T-helper 17 cell (primary cell): ENCODE measurements around the gene TMEM130. TPM values are rescaled to one million over a fixed set of nuclear protein-coding genes. Genes with fewer than 3 reads are reported as not detected.
"Not testable (repeated sequence)": the region's sequence is repeated elsewhere in the genome, so short reads cannot be mapped to it uniquely, and the experiment has no call there.

Source experiments
- ATAC-seq: fragments of 150-1000 bp; cut with Tn5 transposase; 2 replicates; pipeline ENCODE4 v1.10.0; 2021; ENCODE audit warnings: mild to moderate bottlenecking, moderate library complexity
- DNase-seq, 3 donors: peaks; one replicate each; pipeline versions ENCODE4 v3.0.0 to v3.0.0-alpha.2; 2020 to 2021
- H3K9me3 ChIP-seq: one replicate; pipeline ENCODE4 v1.7.0; 2013; ENCODE audit warnings: low read length, mild to moderate bottlenecking; ENCODE audit not compliant: control insufficient read depth, poor library complexity, severe bottlenecking
- H3K27ac Mint-ChIP-seq: one replicate; pipeline ENCODE4 v1.8.0; 2022; ENCODE audit warnings: mild to moderate bottlenecking, moderate library complexity, mixed read lengths
- H3K27me3 Mint-ChIP-seq: one replicate; pipeline ENCODE4 v1.8.0; 2022; ENCODE audit warnings: mixed read lengths
- H3K36me3 Mint-ChIP-seq: one replicate; pipeline ENCODE4 v1.8.0; 2022; ENCODE audit warnings: low read depth, mixed read lengths
- H3K4me1 Mint-ChIP-seq: one replicate; pipeline ENCODE4 v1.8.0; 2022; ENCODE audit warnings: mild to moderate bottlenecking, mixed read lengths
- H3K4me3 Mint-ChIP-seq: one replicate; pipeline ENCODE4 v1.8.0; 2022; ENCODE audit warnings: mild to moderate bottlenecking, moderate library complexity, mixed read lengths
- total RNA-seq, 4 donors: library from RNA in 2 of 4; stranded (reverse) in 2 of 4; gene quantifications; one replicate each; pipeline ENCODE4 v1.2.3 and lab custom pipeline; 2022 to 2026

TMEM130 gene
- total RNA-seq, 2 donors from 2014 or later: 0.22 TPM; not detected in 1

DNA sequence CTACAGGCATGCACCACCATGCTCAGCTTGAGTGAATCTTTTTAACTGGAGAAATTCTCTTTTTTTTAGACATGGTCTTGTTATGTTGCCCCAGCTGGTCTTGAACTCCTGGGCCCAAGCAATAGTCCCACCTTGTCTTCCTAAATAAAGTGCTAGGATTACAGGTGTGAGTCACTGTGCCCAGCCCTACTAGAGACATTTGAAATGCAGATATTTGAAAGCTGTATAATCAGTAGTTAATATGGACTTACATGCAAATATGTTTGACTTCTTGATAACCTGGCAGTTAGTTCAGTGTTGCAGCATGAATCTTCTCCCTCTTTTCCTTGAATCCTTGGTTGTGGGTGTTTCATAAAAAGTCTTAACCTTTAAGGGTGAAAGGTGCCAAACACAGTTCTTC, 17.2 kb upstream of the TMEM130 start:
- H3K27ac Mint-ChIP-seq: no peak overlapping the region
- DNase-seq: no peak
- no peaks in the 10 kb centered on the region for H3K27me3 Mint-ChIP-seq
- no peak overlapping the region for H3K4me3 Mint-ChIP-seq
- no peak for ATAC-seq
- no peaks in the 10 kb centered on the region for H3K9me3 ChIP-seq
- peaks cover 24% of the 10 kb centered on the region for H3K4me1 Mint-ChIP-seq
- H3K36me3 Mint-ChIP-seq: peaks cover 6% of the 10 kb centered on the region

GRCh38 chr7:98884416-98884815, 14.6 kb upstream of the TMEM130 start:
- H3K27ac Mint-ChIP-seq: no peak overlapping the region
- H3K27me3 Mint-ChIP-seq: no peaks in the 10 kb centered on the region
- H3K4me3 Mint-ChIP-seq: no peak overlapping the region
- no peak for ATAC-seq
- DNase-seq: no peak
- H3K9me3 ChIP-seq: no peaks in the 10 kb centered on the region
- peaks cover 28% of the 10 kb centered on the region for H3K4me1 Mint-ChIP-seq
- H3K36me3 Mint-ChIP-seq: peaks cover 6% of the 10 kb centered on the region

DNA sequence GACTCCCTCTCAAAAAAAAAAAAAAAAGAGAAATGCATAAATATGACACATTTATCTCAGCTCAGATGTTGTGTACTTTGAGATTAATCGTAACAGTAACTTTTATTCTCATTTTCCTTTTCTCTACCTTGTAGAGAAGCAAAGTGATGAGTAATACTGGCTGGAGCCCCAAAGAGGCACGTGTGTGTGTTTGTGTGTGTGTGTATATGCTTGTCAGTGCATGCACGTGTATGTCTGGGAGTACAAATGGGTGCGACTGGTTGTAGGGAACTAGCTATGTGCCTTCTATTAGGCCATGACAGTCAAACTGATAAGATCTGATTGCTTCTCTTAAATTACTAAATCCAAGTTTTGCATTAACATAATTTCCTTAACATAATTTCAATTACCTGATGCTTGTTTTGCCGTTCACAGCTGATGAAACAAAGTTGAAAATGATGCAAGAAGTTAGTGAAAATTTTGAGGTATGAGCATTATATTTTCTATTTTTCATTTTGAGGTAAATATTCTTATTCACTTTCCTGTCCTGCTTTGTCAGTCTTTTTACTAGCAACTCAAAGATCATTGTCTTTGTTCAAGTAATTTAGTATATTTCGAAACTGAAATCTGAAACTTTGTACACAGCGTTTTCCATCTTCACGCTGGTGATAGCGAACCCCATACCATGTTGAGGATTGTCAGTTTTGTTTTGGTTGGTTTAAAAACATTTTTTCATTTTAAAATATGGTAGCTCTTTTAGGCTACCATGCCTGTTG, 11.9 kb upstream of the TMEM130 start:
- no peaks in the 10 kb centered on the region for H3K36me3 Mint-ChIP-seq
- H3K4me3 Mint-ChIP-seq: peak overlapping the region; percentile 61
- no peaks in the 10 kb centered on the region for H3K27me3 Mint-ChIP-seq
- H3K27ac Mint-ChIP-seq: peak overlapping the region; percentile 96
- H3K9me3 ChIP-seq: no peaks in the 10 kb centered on the region
- ATAC-seq (no peak), DNase-seq (no peak)
- peaks cover 17% of the 10 kb centered on the region for H3K4me1 Mint-ChIP-seq

- peak overlapping the region; percentile 96 for H3K27ac Mint-ChIP-seq
- peaks cover 17% of the 10 kb centered on the region for H3K4me1 Mint-ChIP-seq
- H3K9me3 ChIP-seq: no peaks in the 10 kb centered on the region
- H3K4me3 Mint-ChIP-seq: peak overlapping the region; percentile 94
- H3K27me3 Mint-ChIP-seq: no peaks in the 10 kb centered on the region
- DNase-seq: no peak
- no peak for ATAC-seq
- no peaks in the 10 kb centered on the region for H3K36me3 Mint-ChIP-seq
Measured at GRCh38 chr7:98880485-98880884, 10.7 kb upstream of the TMEM130 start.

- H3K4me3 Mint-ChIP-seq: peak overlapping the region; percentile 94
- H3K27ac Mint-ChIP-seq: peak overlapping the region; percentile 96
- no peaks in the 10 kb centered on the region for H3K36me3 Mint-ChIP-seq
- H3K27me3 Mint-ChIP-seq: no peaks in the 10 kb centered on the region
- no peaks in the 10 kb centered on the region for H3K9me3 ChIP-seq
- peaks cover 17% of the 10 kb centered on the region for H3K4me1 Mint-ChIP-seq
- DNase-seq (no peak), ATAC-seq (no peak)
Measured at GRCh38 chr7:98879979-98880315, 10.1 kb upstream of the TMEM130 start.

DNA sequence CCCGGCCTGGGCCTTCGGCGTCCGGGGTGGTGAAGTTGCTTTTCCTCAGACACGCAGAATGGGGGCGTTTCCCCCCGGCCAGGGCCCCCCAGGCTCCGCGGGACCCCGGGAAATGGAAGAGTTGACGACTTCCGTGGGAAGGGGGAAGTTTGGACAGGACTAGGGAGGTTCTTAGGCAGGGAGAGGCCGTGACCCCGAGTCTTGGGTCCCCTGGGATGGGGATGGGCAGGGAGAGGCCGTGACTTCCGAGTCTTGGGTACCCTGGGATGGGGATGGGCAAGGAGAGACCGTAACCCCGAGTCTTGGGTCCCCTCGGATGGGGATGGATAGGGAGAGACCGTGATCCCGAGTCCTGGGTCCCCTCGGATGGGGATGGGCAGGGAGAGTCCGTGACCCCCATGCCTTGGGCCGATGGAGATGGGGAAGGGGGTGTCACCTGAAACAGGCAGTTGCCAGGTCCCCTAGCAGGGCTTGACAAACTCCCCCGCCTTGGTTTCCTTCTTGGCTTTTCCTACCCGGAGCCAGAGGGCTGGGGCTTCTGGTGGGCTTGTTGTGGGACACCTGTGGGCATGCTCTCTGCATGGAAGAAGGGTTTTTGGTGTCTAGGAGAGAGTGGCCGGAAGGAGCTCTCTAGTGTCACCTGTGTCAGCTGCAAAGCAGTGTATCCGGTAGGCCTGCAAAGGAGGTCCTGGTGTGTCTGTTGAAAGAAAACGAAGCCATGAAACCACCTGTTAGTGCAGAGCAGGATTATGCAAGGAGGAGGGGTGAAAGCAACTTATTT, 9.6 kb upstream of the TMEM130 start:
- H3K9me3 ChIP-seq: no peaks in the 10 kb centered on the region
- Mint-ChIP-seq H3K27me3 (no peaks in the 10 kb centered on the region), H3K36me3 (no peaks in the 10 kb centered on the region), H3K4me3 (peak overlapping the region; percentile 94), H3K4me1 (peaks cover 17% of the 10 kb centered on the region), H3K27ac (peak overlapping the region; percentile 96)
- peak; percentile 84 for ATAC-seq
- DNase-seq: peak; percentile 33 to 50 (median 50)

- no peaks in the 10 kb centered on the region for H3K36me3 Mint-ChIP-seq
- H3K27me3 Mint-ChIP-seq: no peaks in the 10 kb centered on the region
- H3K9me3 ChIP-seq: no peaks in the 10 kb centered on the region
- H3K27ac Mint-ChIP-seq: peak within 1 kb of the TSS; percentile 96
- H3K4me1 Mint-ChIP-seq: peaks cover 15% of the 10 kb centered on the region
- ATAC-seq (peak; percentile 69), DNase-seq (peak; percentile 65 to 69 (median 68))
- peak within 1 kb of the TSS; percentile 94 for H3K4me3 Mint-ChIP-seq
Measured at GRCh38 chr7:98878365-98879197, 8.8 kb upstream of the TMEM130 start, which contains the start of gene TRRAP. Gene TRRAP, plus strand, starts transcription at chr7:98878532. Its CDS starts 2,619 bp downstream, at chr7:98881151.

- Mint-ChIP-seq H3K36me3 (no peaks in the 10 kb centered on the region), H3K4me3 (peak overlapping the region; percentile 94), H3K4me1 (peaks cover 14% of the 10 kb centered on the region), H3K27ac (peak overlapping the region; percentile 56), H3K27me3 (no peaks in the 10 kb centered on the region)
- no peaks in the 10 kb centered on the region for H3K9me3 ChIP-seq
- ATAC-seq (no peak), DNase-seq (peak in 1 of 3 donors; percentile 13)
Measured at GRCh38 chr7:98877692-98878364, 8.0 kb upstream of the TMEM130 start.

GRCh38 chr7:98877146-98877545, 7.3 kb upstream of the TMEM130 start:
- Mint-ChIP-seq H3K27ac (peak overlapping the region; percentile 56), H3K27me3 (no peaks in the 10 kb centered on the region), H3K4me1 (peaks cover 10% of the 10 kb centered on the region), H3K4me3 (peak overlapping the region; percentile 94), H3K36me3 (no peaks in the 10 kb centered on the region)
- no peak for ATAC-seq
- DNase-seq: no peak
- H3K9me3 ChIP-seq: no peaks in the 10 kb centered on the region

GRCh38 chr7:98875501-98875900, 5.7 kb upstream of the TMEM130 start:
- no peak for DNase-seq

GRCh38 chr7:98874942-98875341, 5.1 kb upstream of the TMEM130 start:
- peaks cover 10% of the 10 kb centered on the region for H3K4me1 Mint-ChIP-seq
- ATAC-seq (no peak), DNase-seq (no peak)
- H3K4me3 Mint-ChIP-seq: no peak overlapping the region
- H3K9me3 ChIP-seq: no peaks in the 10 kb centered on the region
- H3K27ac Mint-ChIP-seq: no peak overlapping the region
- no peaks in the 10 kb centered on the region for H3K36me3 Mint-ChIP-seq
- H3K27me3 Mint-ChIP-seq: no peaks in the 10 kb centered on the region

More at GRCh38 chr7:98875501-98875900, 5.7 kb upstream of the TMEM130 start:
- no peaks in the 10 kb centered on the region for H3K9me3 ChIP-seq
- Mint-ChIP-seq H3K36me3 (no peaks in the 10 kb centered on the region), H3K27me3 (no peaks in the 10 kb centered on the region), H3K4me3 (no peak overlapping the region), H3K4me1 (peaks cover 8% of the 10 kb centered on the region), H3K27ac (no peak overlapping the region)
- no peak for ATAC-seq

DNA sequence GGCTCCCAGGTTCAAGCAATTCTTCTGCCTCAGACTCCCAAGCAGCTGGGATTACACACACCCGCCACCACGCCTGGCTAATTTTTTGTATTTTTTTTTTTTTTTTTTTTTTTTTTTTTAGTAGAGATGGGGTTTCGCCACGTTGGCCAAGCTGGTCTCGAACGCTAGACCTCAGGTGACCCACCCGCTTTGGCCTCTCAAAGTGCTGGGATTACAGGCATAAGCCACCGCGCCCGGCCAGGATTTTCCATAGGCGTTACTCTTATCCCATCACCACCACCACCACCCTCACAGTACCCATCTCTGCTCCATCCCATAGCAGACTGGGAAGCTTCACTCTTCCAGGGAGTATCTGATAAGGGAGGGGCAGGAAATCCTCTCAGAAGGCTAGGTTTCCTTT, 3.8 kb upstream of the TMEM130 start:
- not testable (repeated sequence) for H3K4me3 Mint-ChIP-seq, H3K9me3 ChIP-seq, ATAC-seq, H3K36me3 Mint-ChIP-seq, H3K27ac Mint-ChIP-seq, H3K27me3 Mint-ChIP-seq, H3K4me1 Mint-ChIP-seq, DNase-seq
